PC-9 (cell line): ENCODE data around the gene TTC28.

Experiments
- EZH2 ChIP-seq: fragments of 200-600 bp; sonication (generic); IDR thresholded peaks from 2 replicates; pipeline ENCODE4 v1.8.0; 2017; ENCODE audit warnings: antibody characterized with exemption, low read depth
- TF ChIP-seq, protein P1 (sequence below): fragments of 200-600 bp; sonication (generic); conservative IDR thresholded peaks from 2 replicates; pipeline ENCODE4 v1.6.1; 2017; ENCODE audit warnings: mixed run types, antibody characterized with exemption, mild to moderate bottlenecking, moderate library complexity

DNA sequence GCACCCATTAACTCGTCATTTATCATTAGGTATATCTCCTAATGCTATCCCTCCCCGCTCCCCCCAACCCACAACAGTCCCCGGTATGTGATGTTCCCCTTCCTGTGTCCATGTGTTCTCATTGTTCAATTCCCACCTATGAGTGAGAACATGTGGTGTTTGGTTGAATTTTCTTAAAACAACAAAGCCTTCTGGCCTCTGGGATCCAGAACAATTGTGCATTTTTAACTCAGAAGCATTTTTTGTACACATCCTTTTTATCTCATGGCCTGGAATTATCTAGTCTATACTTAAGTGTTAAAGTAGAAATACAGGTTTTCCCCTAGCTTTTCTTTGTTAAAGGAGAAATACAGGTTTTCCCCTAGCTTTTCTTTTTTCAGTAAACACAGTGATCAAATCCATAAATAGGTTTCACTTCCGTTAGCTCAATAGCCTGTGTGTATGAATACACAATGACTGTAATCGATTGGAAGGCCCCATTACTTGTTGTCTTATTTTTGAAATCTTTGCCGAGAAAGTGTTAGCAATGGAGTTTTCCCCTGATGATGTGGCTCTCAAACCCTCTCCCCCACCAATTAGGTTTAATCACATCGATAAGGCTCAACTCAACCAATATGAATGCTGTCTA lies 635.0 kb downstream of the TTC28 start:
- TF ChIP-seq, protein P1, sequence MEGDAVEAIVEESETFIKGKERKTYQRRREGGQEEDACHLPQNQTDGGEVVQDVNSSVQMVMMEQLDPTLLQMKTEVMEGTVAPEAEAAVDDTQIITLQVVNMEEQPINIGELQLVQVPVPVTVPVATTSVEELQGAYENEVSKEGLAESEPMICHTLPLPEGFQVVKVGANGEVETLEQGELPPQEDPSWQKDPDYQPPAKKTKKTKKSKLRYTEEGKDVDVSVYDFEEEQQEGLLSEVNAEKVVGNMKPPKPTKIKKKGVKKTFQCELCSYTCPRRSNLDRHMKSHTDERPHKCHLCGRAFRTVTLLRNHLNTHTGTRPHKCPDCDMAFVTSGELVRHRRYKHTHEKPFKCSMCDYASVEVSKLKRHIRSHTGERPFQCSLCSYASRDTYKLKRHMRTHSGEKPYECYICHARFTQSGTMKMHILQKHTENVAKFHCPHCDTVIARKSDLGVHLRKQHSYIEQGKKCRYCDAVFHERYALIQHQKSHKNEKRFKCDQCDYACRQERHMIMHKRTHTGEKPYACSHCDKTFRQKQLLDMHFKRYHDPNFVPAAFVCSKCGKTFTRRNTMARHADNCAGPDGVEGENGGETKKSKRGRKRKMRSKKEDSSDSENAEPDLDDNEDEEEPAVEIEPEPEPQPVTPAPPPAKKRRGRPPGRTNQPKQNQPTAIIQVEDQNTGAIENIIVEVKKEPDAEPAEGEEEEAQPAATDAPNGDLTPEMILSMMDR = no peak
- TF ChIP-seq EZH2 = no peak
